ENCODE measurements around the gene PSMC4.

PSMC4 gene

GRCh38 chr19:39995794-39996193 is 24.8 kb downstream of the PSMC4 start:
- DNase-seq = no peak

GRCh38 chr19:39996218-39996810 is 25.3 kb downstream of the PSMC4 start:
- DNase-seq = peak in 1 of 2 experiments; percentile 59

- peak; percentile 87 for DNase-seq
Measured at GRCh38 chr19:39996811-39997637, 26.1 kb downstream of the PSMC4 start, which contains the start of gene ZNF546. Gene ZNF546, plus strand, starts transcription at chr19:39997060. Its CDS starts 1,267 bp downstream, at chr19:39998327.

GRCh38 chr19:39997638-39998216 is 26.8 kb downstream of the PSMC4 start:
- DNase-seq = no peak

- no peak for DNase-seq
Measured at GRCh38 chr19:39998501-39998900, 27.5 kb downstream of the PSMC4 start.

- DNase-seq = no peak
Measured at GRCh38 chr19:40005691-40006272, 34.8 kb downstream of the PSMC4 start.

GRCh38 chr19:40006273-40006691 is 35.3 kb downstream of the PSMC4 start:
- no peak for DNase-seq

GRCh38 chr19:40009674-40010073 is 38.7 kb downstream of the PSMC4 start:
- no peak for DNase-seq

- no peak for DNase-seq
Measured at GRCh38 chr19:40013991-40014390, 43.0 kb downstream of the PSMC4 start.

GRCh38 chr19:40023969-40024368 is 53.0 kb downstream of the PSMC4 start:
- no peak for DNase-seq

- no peak for DNase-seq
Measured at GRCh38 chr19:40025938-40026596, 55.1 kb downstream of the PSMC4 start.

GRCh38 chr19:40026597-40026970 is 55.6 kb downstream of the PSMC4 start:
- no peak for DNase-seq

All from Kasumi-1 (cell line).